H1 (cell line): Measurements from ENCODE around the gene MOSMO.

Source experiments
- CTCF ChIP-seq, 3 experiments: IDR thresholded peaks; 1 replicate in 2 of 3; 2 replicates in 1 of 3; pipeline versions ENCODE4 v1.5.1 to v1.6.1; 2011; ENCODE audit warnings: low read length in 3 of 3, mild to moderate bottlenecking in 3 of 3, inconsistent platforms in 2 of 3, low read depth in 1 of 3, moderate library complexity in 1 of 3; ENCODE audit not compliant: insufficient read depth in 1 of 3; ENCODE audit errors: control extremely low read depth in 1 of 3
- EZH2 ChIP-seq: fragments of 200-600 bp; sonication (generic); IDR thresholded peaks from 2 replicates; pipeline ENCODE4 v1.7.1; 2012; ENCODE audit warnings: low read depth, mild to moderate bottlenecking, moderate library complexity, low read length, inconsistent platforms; ENCODE audit not compliant: severe bottlenecking
- GTF2F1 ChIP-seq: IDR thresholded peaks from 2 replicates; pipeline ENCODE4 v1.6.1; 2012; ENCODE audit warnings: low read depth, low read length, improper control_type of control experiment, borderline replicate concordance

GRCh38 chr16:21991621-21992020 lies 16.3 kb upstream of the MOSMO start:
- TF ChIP-seq GTF2F1 (no peak), EZH2 (no peak), CTCF (IDR thresholded peaks at IDR 0.05; ENCODE audit: control extremely low read depth in 1 of 3, insufficient read depth in 1 of 3, low read depth in 1 of 3, low read length in 3 of 3) (no peak)
